ENCODE results near the gene EEF1B2. TPM values are rescaled to one million over a fixed set of nuclear protein-coding genes. Genes with fewer than 3 reads are reported as not detected.

EEF1B2 gene
- total RNA-seq, 2 donors from 2014 or later = 1,092 to 1,125 TPM

DNA sequence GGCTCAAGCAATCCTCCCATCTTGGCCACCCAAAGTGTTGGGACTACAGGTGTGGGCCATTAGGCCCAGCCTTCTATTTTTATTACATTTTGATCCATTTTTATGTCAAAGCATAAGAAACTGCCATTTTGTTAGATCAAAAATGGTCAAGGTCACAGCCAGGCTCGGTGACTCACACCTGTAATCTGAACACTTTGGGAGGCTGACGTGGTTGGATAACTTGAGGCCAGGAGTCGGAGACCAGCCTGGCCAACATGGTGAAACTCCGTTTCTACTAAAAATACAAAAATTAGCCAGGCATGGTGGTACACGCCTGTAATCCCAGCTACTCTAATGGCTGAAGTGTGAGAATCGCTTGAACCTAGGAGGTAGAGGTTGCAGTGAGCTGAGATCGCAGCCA is 49.2 kb downstream of the EEF1B2 start:
- H3K4me3 Mint-ChIP-seq = no peak overlapping the region
- no peaks in the 10 kb centered on the region for H3K9me3 Mint-ChIP-seq
- DNase-seq (no peak), ATAC-seq (replicated peaks in 1 of 2) (no peak)
- no peaks in the 10 kb centered on the region for H3K4me1 Mint-ChIP-seq (ENCODE audit: low read depth)
- H3K27ac Mint-ChIP-seq = no peak overlapping the region
- peaks cover 13% of the 10 kb centered on the region for H3K27me3 Mint-ChIP-seq (ENCODE audit: low read depth)
- H3K36me3 Mint-ChIP-seq (ENCODE audit: insufficient read depth in 2 of 2) = no peaks in the 10 kb centered on the region

DNA sequence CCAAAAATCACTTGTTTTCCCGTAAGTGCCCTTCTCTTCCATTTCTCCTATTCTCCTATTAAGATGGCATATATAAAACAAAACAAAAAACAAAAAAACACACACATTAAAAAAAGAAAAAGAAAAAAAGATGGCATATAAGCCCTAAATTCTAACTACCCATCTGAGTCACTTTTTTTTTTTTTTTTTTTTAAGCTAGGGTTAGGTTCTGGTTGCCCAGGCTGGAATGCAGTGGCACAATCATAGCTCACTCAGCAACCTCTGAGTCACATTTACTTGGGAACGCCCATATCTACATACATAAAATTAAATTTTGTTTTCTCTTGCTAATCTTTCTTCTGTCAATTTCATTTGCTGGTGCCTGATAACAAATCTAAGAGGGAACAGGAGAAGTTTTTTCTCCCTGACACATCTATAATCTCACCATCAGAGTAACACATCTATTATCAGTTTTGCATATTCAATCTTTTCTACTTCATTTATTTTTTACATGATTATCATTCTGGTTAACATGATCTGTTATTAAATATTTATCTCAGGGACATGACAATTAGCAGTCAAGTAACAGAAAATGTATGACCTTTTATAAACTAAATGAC is 52.1 kb downstream of the EEF1B2 start:
- H3K4me3 Mint-ChIP-seq = no peak overlapping the region
- H3K4me1 Mint-ChIP-seq (ENCODE audit: low read depth) = no peaks in the 10 kb centered on the region
- H3K27me3 Mint-ChIP-seq (ENCODE audit: low read depth) = peaks cover 15% of the 10 kb centered on the region
- H3K27ac Mint-ChIP-seq = no peak overlapping the region
- DNase-seq = no peak
- H3K9me3 Mint-ChIP-seq = no peaks in the 10 kb centered on the region
- no peaks in the 10 kb centered on the region for H3K36me3 Mint-ChIP-seq (ENCODE audit: insufficient read depth in 2 of 2)
- ATAC-seq (replicated peaks in 1 of 2) = no peak

Other genes with a start within 250 kb of the EEF1B2 start
- gene INO80D, start 73.7 kb upstream of the EEF1B2 start, total RNA-seq = 10 to 100 TPM; 30.2 to 32.2 TPM
- 10 to 100 TPM; 72.2 to 90.2 TPM for gene NDUFS1, start 451 bp upstream of the EEF1B2 start, total RNA-seq
- 10 to 100 TPM; 15.2 to 19.8 TPM for gene ZDBF2, start 114.8 kb downstream of the EEF1B2 start, total RNA-seq

All from activated T-cell treated with anti-CD3 and anti-CD28 coated beads, Interleukin-2, amount 50 U/mL, for 72 hours (primary cell).